NCI-H2196 treated with DMSO at 0.1 percent for 48 hours (cell line): Measurements from ENCODE around the gene TCF20.

Experiments
- DNase-seq: peaks from one replicate; lab custom pipeline; 2025; ENCODE audit not compliant: unreplicated experiment; lab: John Stamatoyannopoulos, UW

The TCF20 gene

GRCh38 chr22:42261296-42261695, 9.2 kb downstream of the TCF20 start:
- DNase-seq = no peak

GRCh38 chr22:42258126-42258525, 12.3 kb downstream of the TCF20 start:
- DNase-seq = no peak

GRCh38 chr22:42257386-42257785, 13.1 kb downstream of the TCF20 start:
- DNase-seq = no peak

DNA sequence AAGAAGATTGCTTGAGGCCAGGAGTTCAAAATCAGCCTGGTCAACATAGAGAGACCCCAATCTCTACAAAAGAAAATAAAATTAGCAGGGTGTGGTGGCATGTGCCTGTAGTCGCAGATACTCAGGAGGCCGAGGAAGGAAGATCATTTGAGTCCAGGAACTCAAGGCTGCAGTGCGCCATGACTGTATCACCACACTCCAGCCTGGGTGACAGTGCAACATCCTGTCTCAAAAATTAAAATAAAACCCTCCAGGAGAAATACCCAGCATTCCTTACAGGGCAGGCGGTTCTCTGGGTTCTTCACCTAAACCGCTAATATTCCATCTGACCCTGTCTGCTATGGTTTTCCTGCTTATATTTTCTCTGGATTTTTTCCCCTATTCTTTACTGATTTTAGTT, 13.5 kb downstream of the TCF20 start:
- no peak for DNase-seq

DNA sequence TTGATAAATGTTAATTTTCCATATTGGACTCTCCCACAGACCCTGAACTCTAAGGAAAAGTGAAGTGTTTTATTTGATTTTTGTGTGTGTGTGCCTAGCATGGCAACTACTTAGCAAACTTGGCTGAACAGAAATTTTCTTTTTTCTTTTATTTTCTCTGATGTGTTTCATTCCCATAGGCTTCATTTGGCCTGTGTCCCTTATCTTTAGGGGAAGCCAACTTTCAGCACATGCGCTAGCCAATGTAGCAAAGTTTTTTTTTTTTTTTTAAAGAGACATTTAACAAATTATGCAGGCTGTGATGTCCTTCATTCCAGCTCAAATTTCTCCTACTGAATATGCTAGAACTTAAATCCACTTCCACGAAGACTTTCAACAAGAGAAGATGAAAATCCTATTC, 14.2 kb downstream of the TCF20 start:
- no peak for DNase-seq

- no peak for DNase-seq
Observed at GRCh38 chr22:42249831-42250230, 20.6 kb downstream of the TCF20 start.

GRCh38 chr22:42248995-42249394, 21.5 kb downstream of the TCF20 start:
- no peak for DNase-seq

GRCh38 chr22:42247596-42247995, 22.9 kb downstream of the TCF20 start:
- DNase-seq = no peak

GRCh38 chr22:42243802-42244060, 26.7 kb downstream of the TCF20 start:
- DNase-seq = no peak

DNA sequence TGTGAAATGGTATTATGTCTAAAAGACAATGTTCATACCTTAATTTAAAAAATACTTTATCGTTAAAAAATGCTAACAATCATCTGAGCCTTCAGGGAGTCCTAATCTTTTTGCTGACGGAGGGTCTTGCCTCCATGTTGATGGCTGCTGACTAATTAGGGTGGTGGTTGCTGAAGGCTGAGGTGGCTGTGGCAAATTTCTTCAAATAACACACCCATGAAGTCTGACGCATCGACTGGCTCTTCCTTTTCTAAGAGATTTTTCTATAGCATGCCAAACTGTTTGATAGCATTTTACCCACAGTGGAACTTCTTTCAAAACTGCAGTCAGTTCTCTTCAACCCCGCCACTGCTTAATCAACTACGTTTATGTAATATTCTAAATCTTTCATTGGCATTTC, 33.6 kb downstream of the TCF20 start:
- DNase-seq = no peak

DNA sequence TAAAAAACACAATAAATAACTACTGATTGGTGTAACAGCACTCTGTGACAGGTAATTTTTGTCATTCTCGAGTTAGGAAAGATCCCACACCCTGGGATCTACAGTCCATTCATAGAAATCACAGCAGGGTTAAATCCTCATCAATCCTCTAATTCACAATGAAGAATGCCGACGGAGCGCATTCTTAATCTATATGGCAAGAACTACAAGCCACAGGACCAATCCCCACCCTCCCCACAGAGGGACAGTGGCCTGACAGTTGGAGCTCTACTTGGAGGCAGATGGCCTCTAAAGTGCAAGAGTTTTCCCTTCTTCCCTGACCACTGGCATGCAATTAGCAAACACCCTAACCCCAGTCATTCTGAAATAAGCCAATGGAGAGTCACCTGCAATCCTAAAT, 34.2 kb downstream of the TCF20 start:
- DNase-seq = no peak

- no peak for DNase-seq
Observed at GRCh38 chr22:42233879-42234278, 36.6 kb downstream of the TCF20 start.

GRCh38 chr22:42231929-42232328, 38.5 kb downstream of the TCF20 start:
- no peak for DNase-seq

GRCh38 chr22:42229455-42230149, 40.9 kb downstream of the TCF20 start:
- DNase-seq = no peak

DNA sequence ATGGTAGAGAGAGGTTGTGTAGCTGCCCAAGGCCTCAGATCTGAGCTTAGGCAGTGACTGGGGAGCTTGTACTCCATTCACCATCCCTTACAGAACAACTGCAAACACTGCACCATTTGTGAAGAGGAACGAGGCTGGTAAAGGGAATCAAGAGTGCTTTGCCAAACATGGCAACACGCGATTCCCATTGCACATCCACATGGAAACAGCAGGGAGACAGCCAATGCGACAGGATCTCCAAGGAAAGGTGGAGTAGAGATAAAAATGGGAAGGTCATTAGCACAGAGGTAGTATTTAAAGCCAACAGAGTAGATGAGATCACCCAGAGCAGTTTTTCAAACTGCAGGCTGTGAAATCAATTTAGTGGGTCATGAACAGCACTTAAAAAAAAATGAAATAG, 42.0 kb downstream of the TCF20 start:
- no peak for DNase-seq

- no peak for DNase-seq
Observed at GRCh38 chr22:42227435-42227834, 43.0 kb downstream of the TCF20 start.

GRCh38 chr22:42225841-42226240, 44.6 kb downstream of the TCF20 start:
- no peak for DNase-seq

DNA sequence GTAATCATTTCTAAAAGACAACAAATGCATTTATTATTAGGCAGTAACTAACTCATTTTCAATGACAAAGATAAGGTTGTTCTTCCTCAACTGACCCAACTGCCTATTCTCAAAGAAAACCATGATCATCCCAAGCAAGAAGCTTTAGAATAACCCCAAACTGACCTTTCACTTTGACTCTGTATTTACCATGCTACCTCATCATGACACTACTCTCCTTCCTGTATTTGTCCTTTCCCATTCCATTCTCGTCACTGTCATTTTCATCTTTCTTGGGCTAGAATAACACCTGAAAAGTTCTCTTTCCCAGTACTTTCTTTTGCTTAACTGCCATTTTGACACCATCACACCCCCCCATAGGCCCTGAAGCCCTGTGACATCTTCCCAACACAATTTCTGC, 48.3 kb downstream of the TCF20 start:
- DNase-seq = no peak
